ENCODE results near the gene FLVCR2. TPM values are rescaled to one million over a fixed set of nuclear protein-coding genes. Genes with fewer than 3 reads are reported as not detected.

Gene FLVCR2
- total RNA-seq, 1 experiment from 2014 or later, result 13.4 TPM

DNA sequence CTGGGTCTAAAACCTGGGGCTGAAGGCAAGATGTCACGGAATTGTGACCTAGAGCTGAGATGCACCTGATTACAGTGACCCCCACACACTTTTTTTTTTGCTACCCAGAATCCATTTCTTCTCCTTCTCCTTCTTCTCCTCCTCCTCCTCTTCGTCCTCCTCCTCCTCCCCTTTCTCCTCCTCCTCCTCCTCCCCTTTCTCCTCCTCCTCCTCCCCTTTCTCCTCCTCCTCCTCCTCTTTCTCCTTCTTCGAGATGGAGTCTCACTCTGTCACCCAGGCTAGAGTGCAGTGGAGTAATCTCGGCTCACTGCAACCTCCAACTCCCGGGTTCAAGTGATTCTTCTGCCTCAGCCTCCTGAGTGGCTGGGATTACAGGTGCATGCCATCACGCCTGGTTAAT, 19.4 kb upstream of the FLVCR2 start:
- ChIA-PET CTCF (interaction anchor here (0.6 kb wide), 1 partner anchor 12 kb away, joined by 4 read pairs; no protein-coding TSS in a partner anchor), POLR2A (no interaction called here)
- Mint-ChIP-seq H3K36me3 (ENCODE audit: insufficient read depth, unreplicated experiment) (peaks cover 6% of the 10 kb centered on the region), H3K27me3 (ENCODE audit: insufficient read depth, unreplicated experiment) (no peaks in the 10 kb centered on the region), H3K4me3 (ENCODE audit: unreplicated experiment) (no peak overlapping the region), H3K9me3 (ENCODE audit: unreplicated experiment) (peaks cover 29% of the 10 kb centered on the region), H3K4me1 (ENCODE audit: low read depth, unreplicated experiment) (peaks cover 47% of the 10 kb centered on the region), H3K27ac (ENCODE audit: unreplicated experiment) (no peak overlapping the region)
- BruUV-seq (replicated peaks), result no TSS peak
- intact Hi-C loops (cut with micrococcal nuclease; ENCODE audit: unreplicated experiment), result no loop called here
- H3K4me3 ChIP-seq (ENCODE audit: low read depth, low read length), result no peak overlapping the region
- no peak for DNase-seq
- no peaks in the 10 kb centered on the region for H3K36me3 ChIP-seq (ENCODE audit: control insufficient read depth, insufficient read depth, low read length)
- H3K4me1 ChIP-seq, result peaks cover 35% of the 10 kb centered on the region
- TF ChIP-seq, protein P1, sequence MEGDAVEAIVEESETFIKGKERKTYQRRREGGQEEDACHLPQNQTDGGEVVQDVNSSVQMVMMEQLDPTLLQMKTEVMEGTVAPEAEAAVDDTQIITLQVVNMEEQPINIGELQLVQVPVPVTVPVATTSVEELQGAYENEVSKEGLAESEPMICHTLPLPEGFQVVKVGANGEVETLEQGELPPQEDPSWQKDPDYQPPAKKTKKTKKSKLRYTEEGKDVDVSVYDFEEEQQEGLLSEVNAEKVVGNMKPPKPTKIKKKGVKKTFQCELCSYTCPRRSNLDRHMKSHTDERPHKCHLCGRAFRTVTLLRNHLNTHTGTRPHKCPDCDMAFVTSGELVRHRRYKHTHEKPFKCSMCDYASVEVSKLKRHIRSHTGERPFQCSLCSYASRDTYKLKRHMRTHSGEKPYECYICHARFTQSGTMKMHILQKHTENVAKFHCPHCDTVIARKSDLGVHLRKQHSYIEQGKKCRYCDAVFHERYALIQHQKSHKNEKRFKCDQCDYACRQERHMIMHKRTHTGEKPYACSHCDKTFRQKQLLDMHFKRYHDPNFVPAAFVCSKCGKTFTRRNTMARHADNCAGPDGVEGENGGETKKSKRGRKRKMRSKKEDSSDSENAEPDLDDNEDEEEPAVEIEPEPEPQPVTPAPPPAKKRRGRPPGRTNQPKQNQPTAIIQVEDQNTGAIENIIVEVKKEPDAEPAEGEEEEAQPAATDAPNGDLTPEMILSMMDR (IDR thresholded peaks at IDR 0.05; ENCODE audit: insufficient read depth in 1 of 2, low read depth in 1 of 2, low read length in 1 of 2, severe bottlenecking in 1 of 2, unreplicated experiment in 1 of 2), result no peak
- no peaks in the 10 kb centered on the region for H3K9me3 ChIP-seq
- no peaks in the 10 kb centered on the region for H3K27me3 ChIP-seq (replicated peaks; ENCODE audit: control insufficient read depth, insufficient read depth, low read length)

DNA sequence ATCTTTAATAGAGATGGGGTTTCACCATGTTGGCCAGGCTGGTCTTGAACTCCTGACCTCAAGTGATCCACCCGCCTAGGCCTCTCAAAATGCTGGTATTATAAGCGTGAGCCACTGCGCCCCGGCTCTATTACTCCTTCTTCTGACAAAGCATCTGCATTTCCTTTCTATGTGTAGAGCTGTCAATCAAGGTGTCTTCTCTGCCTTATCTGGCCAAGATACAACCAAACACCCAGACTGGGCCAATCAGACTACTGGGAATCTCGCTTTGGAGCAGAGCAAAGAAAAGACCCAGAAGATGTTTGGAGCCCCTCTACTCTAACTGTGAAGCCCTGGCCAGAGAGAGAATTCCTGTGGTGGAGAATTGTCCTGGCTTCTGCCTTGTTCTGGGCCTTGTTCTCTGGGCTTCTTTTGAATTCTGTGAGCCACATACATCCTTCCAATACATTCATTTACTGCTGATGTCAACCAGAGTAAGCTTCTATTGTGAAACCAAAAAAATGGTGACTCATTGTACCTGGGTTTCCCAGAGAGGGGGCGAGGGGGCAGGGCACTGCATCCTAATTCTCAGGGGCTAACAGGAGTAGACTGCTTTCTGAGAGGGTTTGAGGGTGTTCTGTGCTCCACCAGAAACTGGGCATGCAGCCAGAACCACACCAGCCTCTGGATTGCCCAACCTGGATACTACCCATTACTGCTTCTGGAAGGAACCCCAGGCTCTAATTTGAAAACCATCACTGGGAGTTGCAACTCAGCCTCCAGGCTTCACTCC, 18.8 kb upstream of the FLVCR2 start:
- Mint-ChIP-seq H3K4me3 (ENCODE audit: unreplicated experiment) (no peak overlapping the region), H3K27me3 (ENCODE audit: insufficient read depth, unreplicated experiment) (no peaks in the 10 kb centered on the region), H3K27ac (ENCODE audit: unreplicated experiment) (no peak overlapping the region), H3K36me3 (ENCODE audit: insufficient read depth, unreplicated experiment) (peaks cover 1% of the 10 kb centered on the region), H3K9me3 (ENCODE audit: unreplicated experiment) (peaks cover 23% of the 10 kb centered on the region), H3K4me1 (ENCODE audit: low read depth, unreplicated experiment) (peaks cover 41% of the 10 kb centered on the region)
- no TSS peak for BruUV-seq (replicated peaks)
- no peaks in the 10 kb centered on the region for H3K36me3 ChIP-seq (ENCODE audit: control insufficient read depth, insufficient read depth, low read length)
- H3K9me3 ChIP-seq, result no peaks in the 10 kb centered on the region
- TF ChIP-seq, protein P1 (IDR thresholded peaks at IDR 0.05; ENCODE audit: insufficient read depth in 1 of 2, low read depth in 1 of 2, low read length in 1 of 2, severe bottlenecking in 1 of 2, unreplicated experiment in 1 of 2), result no peak
- H3K4me3 ChIP-seq (ENCODE audit: low read depth, low read length), result no peak overlapping the region
- ChIA-PET CTCF (interaction anchor here (0.6 to 1.8 kb wide), 2 partner anchors 13 to 83 kb away, joined by 4 to 11 read pairs; no protein-coding TSS in a partner anchor), POLR2A (no interaction called here)
- H3K27me3 ChIP-seq (replicated peaks; ENCODE audit: control insufficient read depth, insufficient read depth, low read length), result no peaks in the 10 kb centered on the region
- no peak for DNase-seq
- intact Hi-C loops (cut with micrococcal nuclease; ENCODE audit: unreplicated experiment), result no loop called here
- peaks cover 29% of the 10 kb centered on the region for H3K4me1 ChIP-seq

DNA sequence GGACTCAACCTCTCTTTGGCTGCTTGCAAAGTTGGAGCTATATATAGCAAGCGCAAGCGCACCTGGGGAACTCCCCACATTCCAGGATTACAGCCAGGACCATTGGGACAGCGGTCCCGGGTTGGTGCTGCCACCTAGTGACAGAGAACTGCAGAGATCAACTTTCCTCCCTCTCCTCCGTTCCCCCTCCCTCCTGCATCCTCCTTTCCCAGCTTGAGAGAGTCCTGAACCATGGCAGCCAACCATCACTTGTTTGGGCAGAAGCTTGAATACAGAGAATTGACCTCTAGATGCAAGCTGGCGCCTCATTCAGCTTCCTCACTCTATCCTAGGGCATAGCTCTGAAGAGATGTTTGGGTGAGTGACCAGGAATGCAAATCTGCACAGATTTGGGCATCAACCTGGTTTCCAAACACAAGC, 17.4 kb upstream of the FLVCR2 start:
- ChIA-PET POLR2A (no interaction called here), CTCF (interaction anchor here (0.6 to 2.2 kb wide), 36 partner anchors 8 to 434 kb away, joined by 3 to 27 read pairs (median 4); partner anchors contain the start of genes BATF, ERG28, FLVCR2 and NEK9)
- peak; percentile 87 to 90 for DNase-seq
- H3K27me3 ChIP-seq (replicated peaks; ENCODE audit: control insufficient read depth, insufficient read depth, low read length), result no peaks in the 10 kb centered on the region
- H3K4me3 ChIP-seq (ENCODE audit: low read depth, low read length), result no peak overlapping the region
- Mint-ChIP-seq H3K4me1 (ENCODE audit: low read depth, unreplicated experiment) (peaks cover 28% of the 10 kb centered on the region), H3K27me3 (ENCODE audit: insufficient read depth, unreplicated experiment) (peaks cover 3% of the 10 kb centered on the region), H3K36me3 (ENCODE audit: insufficient read depth, unreplicated experiment) (no peaks in the 10 kb centered on the region), H3K27ac (ENCODE audit: unreplicated experiment) (no peak overlapping the region), H3K4me3 (ENCODE audit: unreplicated experiment) (no peak overlapping the region), H3K9me3 (ENCODE audit: unreplicated experiment) (peaks cover 9% of the 10 kb centered on the region)
- no TSS peak for BruUV-seq (replicated peaks)
- peaks cover 16% of the 10 kb centered on the region for H3K4me1 ChIP-seq
- no peaks in the 10 kb centered on the region for H3K36me3 ChIP-seq (ENCODE audit: control insufficient read depth, insufficient read depth, low read length)
- no peaks in the 10 kb centered on the region for H3K9me3 ChIP-seq
- intact Hi-C loops (cut with micrococcal nuclease; ENCODE audit: unreplicated experiment), result loop anchor here (1.0 kb wide), 3 partner anchors 40 to 254 kb away; no protein-coding TSS in a partner anchor
- TF ChIP-seq, protein P1 (IDR thresholded peaks at IDR 0.05; ENCODE audit: insufficient read depth in 1 of 2, low read depth in 1 of 2, low read length in 1 of 2, severe bottlenecking in 1 of 2, unreplicated experiment in 1 of 2), result peak; percentile 82 to 87
